HG03442 (cell line): ENCODE measurements around the gene AP2A1.
A peak's percentile ranks its signal among the peaks of the same experiment; 100 is the strongest.

Source experiments
- ATAC-seq: cut with Tn5 transposase; IDR thresholded peaks from one replicate; pipeline ENCODE4 v1.9.1; 2021; ENCODE audit warnings: mild to moderate bottlenecking, moderate library complexity; ENCODE audit not compliant: unreplicated experiment

The AP2A1 gene

DNA sequence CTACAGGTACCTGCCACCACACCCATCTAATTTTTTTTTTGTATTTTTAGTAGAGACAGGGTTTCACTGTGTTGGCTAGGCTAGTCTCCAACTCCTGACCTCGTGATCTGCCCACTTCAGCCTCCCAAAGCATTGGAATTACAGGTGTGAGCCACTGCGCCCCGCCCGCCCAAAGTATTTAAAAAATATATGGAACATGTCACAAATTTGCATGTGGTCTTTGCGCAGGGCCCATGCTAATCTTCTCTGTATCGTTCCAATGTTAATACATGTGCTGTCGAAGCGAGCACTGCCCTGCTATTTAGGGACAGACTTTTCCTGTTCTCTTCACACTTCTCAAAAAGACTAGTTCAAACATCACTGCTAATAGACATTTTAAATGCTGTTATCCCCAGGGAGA lies 2.5 kb upstream of the AP2A1 start:
- no peak for ATAC-seq

DNA sequence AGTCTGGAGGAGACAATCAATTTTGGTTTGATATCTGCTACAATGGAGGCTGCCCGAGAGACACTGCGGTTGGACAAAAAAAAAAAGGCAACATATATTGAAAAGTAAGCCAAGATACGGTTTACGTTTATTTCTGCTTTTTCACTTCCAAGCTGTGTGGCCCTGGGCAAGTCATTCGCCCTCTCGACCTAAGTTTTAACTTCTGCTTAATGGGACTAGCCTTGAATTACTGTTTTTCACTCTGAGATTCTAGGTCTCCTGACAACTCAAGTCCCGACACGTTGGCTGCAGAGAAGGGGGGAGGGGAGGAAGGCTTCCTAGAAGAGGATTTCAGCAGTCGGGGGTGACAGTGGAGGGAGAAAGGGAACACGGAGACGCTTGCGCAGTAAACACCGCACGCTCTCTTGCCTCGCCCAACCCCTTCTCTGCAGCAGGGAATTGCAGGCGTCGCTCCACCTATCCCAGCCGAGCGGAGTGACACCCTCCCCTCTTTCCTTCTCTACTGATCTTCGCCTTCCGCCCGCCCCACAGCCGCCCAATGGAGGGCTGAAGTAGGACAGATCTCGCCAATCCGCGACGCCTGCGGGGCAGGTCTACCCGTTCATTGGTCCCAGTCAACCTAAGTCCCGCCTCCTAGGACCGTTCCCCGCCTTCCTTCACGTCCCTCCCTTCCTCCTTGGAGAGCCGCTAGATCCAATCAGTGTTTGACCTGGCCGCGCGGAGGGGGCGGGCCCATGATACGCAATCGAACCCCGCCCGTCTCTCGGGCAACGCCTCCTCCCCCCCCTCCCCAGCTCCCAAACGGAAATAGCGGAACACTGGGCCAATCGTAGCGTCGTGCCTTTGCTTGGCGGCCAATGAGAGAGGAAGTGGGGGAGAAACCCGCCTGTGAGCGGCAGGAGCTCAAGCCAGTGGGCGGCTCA lies 533 bp upstream of the AP2A1 start:
- peak; percentile 89 for ATAC-seq

DNA sequence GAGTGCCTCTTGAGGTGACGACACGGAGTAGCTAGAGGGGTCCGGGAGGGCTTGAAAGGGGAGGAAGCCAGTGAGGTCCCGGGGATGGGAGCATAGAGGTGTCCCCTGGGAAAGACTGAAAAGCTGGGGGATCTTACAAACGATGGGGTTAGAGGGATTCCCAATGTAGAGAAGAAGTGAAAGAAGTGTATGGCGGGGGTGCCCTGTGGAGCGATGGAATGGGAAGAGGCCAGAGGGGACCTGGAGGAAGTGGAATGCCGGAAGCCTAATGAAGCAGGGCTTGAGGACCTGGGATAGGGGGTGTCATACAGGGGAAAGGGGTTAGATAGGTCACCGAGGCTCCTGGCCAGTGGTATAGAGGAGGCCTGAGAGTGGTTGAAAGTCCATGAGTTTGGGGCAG lies 580 bp downstream of the AP2A1 start:
- no peak for ATAC-seq

DNA sequence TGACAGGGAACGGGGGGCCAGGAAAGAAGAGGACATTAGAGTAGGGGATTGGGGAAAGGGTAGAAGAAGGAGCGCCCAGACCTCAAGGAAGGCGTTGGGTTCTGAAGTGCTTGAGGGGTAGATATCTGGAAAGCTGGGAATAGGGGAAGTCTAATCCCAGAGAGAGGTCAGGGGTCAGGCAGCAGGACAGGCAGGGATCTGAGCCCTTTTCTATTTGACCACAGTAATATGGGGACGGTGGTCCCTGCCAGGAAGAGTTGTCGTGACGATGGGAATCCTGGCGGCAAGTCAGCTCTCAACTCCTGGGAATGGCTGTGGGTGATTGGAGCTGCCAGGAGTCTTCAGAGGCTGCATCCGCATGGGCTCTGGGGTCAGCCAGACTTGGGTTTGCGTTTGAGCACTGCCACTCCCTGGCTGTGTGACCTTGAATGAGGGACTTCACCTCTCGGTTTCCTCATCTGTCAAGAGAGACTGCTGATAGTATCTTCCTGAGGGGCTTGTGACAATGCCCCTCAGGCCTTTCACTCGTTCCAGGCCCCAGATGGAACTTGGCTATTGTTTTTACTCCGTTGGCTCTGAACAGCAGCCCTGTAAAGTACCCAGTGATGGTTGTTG lies 1.3 kb downstream of the AP2A1 start:
- no peak for ATAC-seq

DNA sequence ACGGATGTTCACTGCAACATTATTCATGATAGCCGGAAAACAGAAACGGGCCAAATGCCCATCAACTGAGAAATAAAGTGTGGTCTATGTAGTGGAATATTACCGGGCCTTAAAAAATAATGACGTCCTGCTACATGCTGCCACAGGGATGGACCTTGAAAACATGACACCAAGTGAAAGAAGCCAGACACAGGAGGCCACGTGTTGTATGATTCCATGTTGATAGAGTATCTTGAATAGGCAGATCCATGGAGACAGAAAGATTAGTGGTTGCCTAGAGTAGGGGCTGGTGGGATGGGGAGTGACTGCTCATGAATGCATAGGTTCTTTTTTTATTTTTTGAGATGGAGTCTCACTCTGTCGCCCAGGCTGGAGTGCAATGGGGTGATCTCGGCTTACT lies 3.7 kb downstream of the AP2A1 start:
- ATAC-seq: no peak

DNA sequence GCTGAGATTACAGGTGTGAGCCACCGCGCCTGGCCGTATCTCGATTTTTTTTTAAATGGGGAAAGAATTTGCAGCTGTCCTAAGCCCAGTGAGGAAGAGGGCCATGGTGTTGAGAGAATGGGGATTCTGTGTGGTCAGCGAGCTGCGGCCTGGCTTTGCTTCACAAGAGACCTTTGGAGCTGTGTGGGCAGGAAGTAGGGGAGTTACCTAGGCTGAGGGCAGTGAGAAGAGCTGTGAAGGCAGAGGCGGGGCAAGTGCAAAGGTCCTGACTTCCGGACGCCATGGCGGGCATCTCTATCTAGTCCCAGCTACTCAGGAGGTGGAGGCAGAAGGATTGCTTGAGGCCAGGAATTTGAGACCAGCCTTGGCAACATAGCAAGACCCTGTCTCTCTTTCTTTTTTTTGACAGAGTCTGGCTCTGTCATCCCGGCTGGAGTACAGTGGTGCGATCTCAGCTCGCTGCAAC lies 4.9 kb downstream of the AP2A1 start:
- ATAC-seq: no peak

DNA sequence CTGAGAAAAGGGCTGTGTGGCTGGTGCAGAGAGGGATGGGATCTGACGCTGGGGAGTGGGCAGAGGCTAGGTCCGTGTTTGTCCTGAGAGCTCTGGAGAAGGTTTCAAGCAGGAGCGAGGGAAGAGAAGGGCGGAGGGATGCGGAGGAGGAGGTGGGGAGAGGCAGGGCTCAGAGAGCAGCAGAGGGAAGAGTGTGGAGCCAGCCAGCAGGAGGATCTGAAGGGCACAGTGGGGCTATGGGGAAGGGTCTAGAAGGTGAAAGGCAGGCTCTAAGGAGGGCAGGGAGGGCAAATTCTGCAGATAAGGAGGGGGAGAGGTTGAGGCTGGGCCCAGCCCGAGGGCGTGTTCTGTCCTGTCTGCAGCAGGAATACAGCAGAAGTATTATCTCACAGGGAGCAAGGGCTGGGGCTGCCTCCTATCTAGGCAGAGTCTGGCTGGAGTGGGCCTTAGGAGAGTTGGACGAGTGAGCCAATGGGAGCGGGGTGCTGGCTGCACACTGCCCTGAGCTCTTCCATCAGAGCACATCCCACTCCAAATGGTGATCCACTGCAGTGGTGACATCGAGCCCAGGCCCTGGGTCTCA lies 6.1 kb downstream of the AP2A1 start:
- no peak for ATAC-seq

DNA sequence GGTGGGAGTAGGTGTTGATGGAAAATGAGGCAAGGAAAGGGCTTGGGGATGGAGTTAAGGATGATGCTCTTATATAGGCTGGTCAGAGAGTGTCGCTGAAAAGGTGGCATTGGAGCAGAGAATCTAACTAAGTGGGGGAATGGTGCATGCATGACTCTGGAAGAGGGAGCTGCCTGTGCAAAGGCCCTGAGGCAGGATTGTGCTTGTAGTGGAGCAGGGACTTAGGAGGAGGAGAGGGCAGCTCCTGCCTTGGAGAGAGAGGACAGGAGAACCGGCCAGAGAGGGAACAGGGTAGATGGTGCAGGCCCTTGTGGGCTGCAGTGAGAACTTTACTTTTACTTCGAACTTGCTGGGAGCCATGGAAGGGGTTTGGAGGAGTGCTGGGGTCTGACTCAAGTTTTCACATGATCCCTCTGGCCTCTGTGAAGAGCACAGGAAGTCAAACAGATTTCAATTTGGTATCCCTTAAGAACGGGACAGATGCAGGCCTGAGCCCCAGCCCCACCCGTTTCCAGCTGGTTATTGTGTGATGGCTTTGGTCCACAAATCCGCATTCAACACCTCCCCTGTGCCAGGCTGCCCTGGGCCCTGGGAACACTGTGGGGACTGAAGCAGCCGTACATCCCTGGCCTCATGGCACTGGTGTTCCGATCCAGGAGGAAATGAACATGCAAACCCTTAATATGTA lies 7.0 kb downstream of the AP2A1 start:
- ATAC-seq: no peak

DNA sequence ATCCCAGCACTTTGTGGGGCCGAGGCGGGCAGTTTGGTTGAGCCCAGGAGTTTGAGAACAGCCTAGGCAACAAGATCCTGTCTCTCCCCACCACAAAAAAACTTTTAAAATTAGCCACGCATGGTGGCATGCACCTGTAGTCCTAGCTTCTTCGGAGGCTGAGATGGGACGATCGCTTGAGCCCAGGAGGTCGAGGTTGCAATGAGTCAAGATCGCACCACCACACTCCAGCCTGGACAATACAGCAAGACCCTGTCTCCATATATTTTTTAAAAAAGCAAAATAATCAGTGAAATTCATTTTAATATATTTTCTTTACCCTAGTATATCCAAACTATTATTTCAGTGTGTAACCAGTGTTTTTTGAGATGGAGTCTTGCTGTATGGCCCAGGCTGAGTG lies 8.2 kb downstream of the AP2A1 start:
- no peak for ATAC-seq

DNA sequence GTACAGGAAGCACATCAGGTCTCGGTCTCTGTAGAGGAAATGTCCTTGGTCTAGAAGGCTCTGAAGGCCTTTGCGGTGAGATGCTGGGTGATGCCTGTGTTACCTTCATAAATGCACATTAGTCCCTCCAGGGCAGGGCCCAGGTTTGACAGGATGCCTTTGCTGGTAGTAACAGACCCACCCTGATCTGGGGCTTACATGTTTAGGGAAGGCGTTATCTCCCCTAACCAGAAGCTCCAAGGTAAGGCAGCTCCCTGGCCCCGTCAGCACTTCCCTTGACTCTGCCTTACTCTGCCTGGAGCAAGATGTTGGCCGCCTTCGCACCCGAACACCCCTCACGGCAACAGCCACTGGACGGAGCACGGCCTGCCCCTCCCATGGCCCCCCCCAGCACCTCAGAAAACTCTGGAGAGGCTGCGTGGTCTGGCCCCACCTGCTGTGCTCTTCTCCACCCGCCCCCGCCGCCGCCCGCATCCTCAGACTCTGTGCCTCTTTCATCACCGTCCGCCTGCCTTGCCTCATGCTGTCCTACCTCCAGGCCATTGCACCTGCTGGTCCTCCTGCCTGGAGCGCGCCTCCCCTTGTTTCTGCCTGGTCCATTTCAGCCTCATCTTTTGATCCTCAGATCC lies 9.1 kb downstream of the AP2A1 start:
- ATAC-seq: no peak

DNA sequence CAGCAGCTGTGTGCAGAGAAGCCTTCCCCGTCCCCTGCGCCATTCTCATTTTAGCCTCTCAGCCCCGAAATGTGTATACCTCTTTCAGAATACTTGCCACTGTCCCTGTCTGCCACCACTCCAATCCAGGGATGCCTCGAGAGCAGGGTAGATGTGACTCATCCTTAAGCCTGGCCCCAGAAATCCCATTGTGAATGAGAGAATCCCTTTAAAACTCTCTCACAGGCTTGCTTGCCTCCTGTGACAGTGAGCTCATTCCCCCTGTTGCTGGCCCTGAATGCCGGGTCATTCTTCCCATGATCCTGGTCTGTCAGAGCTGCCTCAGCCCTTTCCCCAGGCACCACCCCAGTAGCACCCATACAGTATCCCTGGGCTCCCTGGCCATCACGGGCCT lies 9.6 kb downstream of the AP2A1 start:
- ATAC-seq: no peak

DNA sequence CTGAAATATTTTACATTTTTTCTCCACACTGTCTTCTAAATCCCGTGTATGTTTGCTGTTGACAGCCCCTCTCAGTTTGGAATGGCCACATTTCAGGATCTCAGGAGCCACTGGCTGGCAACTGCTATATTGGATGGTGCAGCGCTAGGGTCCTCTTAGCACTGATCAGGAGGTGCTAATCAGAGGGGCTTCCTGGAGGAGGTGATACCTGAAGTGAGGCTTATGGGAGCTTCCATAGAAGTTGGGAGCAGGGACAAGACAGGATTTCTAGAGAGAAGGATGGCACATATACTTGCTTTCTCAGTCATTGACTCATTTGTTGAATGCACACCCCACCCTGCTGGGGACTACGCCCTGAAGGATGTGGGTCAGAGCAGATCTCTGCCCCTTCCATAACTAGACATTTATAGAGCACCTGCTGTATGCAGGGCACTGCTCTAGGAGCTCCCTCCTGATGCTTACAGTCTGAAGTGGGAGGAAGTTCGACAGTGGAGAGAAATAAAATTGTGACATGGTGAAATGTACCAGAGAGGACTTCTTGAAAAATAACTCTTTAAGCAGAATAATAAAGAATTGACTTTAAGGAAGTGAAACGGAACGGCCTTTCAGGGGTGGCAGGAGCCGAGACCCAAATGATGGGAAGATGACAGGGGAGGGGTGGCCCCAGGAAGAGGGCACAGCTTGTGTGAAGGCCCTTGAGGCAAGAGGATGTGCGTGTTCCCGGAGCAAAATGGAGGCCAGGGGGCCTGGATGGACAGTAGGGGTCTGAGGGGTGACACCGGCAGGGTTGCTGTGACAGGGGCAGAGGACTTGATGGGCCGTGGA lies 13.1 kb downstream of the AP2A1 start:
- ATAC-seq: no peak

DNA sequence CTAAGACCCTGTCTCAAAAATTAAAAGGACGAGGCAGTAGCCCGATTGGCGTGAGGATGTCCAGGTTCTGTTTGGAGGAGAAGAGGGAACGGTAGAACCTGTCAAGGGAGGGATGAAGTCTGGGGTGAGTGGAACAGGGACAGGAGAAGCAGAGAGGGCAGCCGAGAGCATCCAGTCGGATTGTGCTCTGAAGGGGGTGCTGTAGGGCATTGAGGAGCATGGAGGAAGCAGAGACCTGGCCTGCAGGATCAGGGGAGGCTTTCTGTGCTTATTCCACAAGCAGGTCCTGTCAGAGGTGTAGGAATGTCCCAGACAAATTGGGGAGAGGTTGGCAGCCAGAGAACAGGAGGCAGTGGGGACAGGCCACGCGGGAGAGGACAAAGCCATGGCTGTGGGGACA lies 14.1 kb downstream of the AP2A1 start:
- ATAC-seq: no peak

DNA sequence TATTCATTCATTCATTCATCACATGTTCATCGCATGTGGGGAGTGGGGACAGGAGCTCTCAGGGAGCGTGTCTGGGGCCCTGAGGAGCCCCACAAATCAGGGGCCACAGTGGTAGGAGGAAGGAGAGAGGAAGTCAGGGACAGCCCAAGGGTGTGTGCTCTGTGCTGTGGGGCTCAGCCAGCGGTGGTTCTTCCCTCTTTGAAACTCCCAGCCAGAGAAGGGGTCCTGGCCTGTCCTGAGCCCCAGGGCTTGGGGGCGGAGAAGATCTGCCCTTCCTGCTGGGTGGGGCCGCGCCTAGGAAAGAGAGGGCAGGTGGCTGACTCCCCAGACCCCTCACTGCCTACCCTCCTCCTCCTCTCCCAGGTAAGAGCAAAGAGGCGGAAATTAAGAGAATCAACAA lies 14.6 kb downstream of the AP2A1 start:
- no peak for ATAC-seq

DNA sequence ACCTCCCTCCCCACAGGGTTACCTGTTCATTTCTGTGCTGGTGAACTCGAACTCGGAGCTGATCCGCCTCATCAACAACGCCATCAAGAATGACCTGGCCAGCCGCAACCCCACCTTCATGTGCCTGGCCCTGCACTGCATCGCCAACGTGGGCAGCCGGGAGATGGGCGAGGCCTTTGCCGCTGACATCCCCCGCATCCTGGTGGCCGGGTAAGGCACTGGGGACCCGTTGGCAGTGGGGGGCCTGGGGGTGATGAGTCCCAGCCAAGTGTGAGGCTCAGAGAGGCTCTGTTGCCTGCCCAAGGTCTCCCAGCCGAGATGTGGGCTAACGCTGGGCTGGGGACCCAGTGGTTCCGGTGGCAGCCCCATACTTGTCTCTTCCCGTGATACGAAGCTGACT lies 15.7 kb downstream of the AP2A1 start:
- no peak for ATAC-seq

DNA sequence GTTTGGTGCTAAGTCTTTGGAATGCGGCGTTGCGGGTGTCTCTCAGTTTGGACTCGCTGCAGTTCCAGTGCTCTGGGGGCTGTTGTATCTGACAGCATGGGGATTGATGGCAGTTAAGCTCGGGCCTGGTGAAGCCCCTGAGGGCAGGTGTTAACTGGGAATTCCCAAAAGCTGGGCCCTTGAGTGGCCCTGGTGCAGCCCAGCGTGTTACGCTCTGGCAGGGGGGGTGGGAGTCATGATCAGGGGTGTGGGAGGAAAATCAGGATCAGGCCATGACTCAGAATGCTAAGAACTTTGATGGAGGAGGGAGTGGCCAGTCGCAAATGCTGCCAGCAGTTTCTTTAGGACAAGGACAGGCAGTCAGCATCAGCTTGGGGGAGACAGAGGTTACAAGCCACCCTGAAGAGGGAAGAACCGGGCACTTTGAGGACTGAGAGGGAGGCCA lies 19.6 kb downstream of the AP2A1 start:
- ATAC-seq: no peak

DNA sequence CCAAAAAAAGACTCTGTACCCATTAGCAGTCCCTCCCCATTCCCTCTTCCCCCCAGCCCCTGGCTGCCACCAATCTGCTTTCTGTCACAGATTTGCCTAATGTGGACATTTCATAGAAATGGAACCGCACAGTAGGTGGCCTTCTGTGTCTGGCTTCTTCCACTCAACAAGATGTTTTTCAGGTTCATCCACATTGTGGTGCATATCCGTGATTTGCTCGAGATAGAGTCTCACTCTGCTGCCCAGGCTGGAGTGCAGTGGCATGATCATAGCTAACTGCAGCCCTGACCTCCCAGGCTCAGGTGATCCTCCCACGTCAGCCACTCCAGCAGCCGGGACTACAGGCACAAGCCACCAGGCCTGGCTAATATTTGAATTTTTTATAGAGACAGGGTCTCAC lies 20.9 kb downstream of the AP2A1 start:
- ATAC-seq: no peak

DNA sequence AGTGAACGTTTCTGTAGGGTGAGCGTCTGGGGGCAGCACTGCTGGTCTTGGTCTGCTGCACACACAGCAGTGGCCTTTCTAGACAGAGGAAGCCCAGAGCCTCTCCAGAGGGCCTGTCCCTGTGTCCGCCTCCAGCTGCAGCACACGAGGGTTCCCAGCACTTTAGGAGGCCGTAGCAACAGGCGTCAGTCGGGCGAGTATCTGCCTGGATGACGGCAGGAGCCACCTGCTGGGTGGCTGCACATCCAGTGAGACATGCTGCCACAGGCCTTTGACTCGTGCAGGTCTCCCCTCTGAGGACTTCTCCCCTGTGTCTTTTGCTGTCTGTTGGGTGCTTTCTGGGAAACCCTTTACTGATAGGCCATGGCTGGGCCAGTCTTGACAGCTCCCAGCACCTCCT lies 22.1 kb downstream of the AP2A1 start:
- ATAC-seq: no peak

DNA sequence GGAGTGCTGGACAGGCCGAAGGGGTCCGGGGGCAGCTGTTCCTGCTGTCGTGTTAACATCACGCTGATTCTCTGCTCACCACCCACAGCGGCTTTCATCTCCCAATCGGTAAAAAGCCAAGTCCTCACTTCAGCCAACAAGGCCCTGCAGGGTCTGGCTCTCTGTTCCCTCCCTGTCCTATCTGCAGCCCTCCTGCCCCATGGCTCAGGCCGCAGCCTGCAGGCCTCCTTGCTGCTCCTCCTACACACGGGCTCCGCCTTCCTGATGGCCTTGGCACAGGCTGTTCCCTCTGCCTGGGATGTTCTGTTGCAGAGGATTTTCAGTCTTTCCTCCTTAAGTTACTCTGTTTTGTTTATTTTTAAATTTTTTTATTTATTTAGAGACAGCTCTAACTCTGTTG lies 24.1 kb downstream of the AP2A1 start:
- no peak for ATAC-seq

DNA sequence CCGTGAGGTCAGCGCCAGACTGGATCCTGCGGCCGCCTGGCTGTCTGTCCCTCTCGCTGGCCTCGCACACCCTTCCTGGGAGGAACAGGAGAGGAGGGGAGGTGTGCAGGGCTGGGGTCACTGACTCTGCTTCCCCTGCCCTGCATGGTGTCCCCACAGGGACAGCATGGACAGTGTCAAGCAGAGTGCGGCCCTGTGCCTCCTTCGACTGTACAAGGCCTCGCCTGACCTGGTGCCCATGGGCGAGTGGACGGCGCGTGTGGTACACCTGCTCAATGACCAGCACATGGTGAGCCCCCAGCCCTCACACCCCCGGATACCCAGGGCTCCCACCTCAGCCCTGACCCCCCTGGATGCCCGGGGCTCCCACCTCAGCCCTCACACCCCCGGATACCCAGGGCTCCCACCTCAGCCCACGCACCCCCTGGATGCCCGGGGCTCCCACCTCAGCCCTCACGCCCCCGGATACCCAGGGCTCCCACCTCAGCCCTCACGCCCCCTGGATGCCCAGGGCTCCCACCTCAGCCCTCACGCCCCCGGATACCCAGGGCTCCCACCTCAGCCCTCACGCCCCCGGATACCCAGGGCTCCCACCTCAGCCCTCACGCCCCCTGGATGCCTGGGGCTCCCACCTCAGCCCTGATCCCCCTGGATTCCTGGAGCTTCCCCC lies 25.1 kb downstream of the AP2A1 start:
- ATAC-seq: no peak
